Ovary (tissue), 3 donors: ENCODE data around the gene TCEA2.

ENCODE experiments used
- EP300 ChIP-seq: sonication (generic); formaldehyde crosslinking; IDR thresholded peaks from one replicate; pipeline ENCODE4 v1.6.1; 2017; ENCODE audit warnings: antibody characterized with exemption
- POLR2A ChIP-seq: fragments of 450-650 bp; IDR thresholded peaks from one replicate; pipeline ENCODE4 v1.6.1; 2017; ENCODE audit warnings: antibody characterized with exemption, mild to moderate bottlenecking, moderate library complexity
- TF ChIP-seq, protein P1 (sequence below), 3 donors: fragments of 450-650 bp in 2 of 3; fragments of 200-600 bp in 1 of 3; IDR thresholded peaks; one replicate each; pipeline versions ENCODE4 v1.5.1 to v1.8.0; 2016 to 2022; ENCODE audit warnings: antibody characterized with exemption in 3 of 3, mild to moderate bottlenecking in 1 of 3
- donor health status: DM: no; HTN: no; CAD: no.

DNA sequence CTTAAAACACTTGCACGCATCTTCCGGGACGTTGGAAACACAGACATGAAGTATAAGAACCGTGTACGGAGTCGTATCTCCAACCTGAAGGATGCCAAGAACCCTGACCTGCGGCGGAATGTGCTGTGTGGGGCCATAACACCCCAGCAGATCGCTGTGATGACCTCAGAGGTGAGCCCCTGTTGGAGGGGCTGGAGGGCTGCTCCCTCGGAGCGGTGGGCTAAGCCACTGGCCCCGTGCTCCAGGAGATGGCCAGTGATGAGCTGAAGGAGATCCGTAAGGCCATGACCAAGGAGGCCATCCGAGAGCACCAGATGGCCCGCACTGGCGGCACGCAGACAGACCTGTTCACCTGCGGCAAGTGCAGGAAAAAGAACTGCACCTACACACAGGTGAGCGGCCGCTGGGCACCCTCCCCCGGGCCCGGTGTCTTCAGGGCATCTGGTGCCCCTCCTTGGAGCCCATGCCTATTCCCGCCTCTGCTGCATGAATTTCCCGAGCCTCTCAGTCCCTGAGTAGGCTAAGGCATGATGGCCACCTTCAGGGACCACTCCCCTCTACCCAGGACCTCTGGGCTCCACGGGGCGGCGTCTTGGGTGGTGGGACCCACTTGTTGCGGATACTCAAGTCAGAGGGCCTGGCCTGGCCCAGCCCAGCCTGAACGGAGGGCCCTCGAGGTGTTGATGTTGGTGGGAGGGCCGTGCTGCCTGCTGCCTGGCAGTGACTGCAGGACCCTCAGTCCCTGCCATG lies 7.4 kb downstream of the TCEA2 start:
- TF ChIP-seq, protein P1, sequence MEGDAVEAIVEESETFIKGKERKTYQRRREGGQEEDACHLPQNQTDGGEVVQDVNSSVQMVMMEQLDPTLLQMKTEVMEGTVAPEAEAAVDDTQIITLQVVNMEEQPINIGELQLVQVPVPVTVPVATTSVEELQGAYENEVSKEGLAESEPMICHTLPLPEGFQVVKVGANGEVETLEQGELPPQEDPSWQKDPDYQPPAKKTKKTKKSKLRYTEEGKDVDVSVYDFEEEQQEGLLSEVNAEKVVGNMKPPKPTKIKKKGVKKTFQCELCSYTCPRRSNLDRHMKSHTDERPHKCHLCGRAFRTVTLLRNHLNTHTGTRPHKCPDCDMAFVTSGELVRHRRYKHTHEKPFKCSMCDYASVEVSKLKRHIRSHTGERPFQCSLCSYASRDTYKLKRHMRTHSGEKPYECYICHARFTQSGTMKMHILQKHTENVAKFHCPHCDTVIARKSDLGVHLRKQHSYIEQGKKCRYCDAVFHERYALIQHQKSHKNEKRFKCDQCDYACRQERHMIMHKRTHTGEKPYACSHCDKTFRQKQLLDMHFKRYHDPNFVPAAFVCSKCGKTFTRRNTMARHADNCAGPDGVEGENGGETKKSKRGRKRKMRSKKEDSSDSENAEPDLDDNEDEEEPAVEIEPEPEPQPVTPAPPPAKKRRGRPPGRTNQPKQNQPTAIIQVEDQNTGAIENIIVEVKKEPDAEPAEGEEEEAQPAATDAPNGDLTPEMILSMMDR (IDR thresholded peaks at IDR 0.05) = no peak
- TF ChIP-seq POLR2A (no peak), EP300 (no peak)
